ENCODE data around the gene NXNL1.

NXNL1 gene

DNA sequence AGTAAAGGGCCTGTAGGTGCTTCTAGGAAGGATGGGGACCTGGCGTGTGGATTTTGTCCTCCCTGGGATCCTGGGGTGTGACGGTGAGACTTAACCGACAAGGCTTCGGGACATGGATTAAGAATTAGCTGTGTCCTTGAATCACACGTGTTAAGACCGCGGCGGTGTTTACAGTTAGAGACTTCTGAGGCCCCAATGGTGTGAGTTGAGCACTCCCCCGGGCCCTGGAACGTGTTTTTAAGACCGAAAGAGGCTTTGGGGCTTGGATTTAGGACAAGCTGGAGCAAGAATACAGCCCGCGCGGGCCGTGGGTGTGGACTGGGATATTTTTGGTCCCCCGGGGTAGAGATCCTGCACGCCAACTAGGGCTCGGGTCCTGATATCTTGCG lies 8.4 kb upstream of the NXNL1 start:
- TF ChIP-seq, protein P1, sequence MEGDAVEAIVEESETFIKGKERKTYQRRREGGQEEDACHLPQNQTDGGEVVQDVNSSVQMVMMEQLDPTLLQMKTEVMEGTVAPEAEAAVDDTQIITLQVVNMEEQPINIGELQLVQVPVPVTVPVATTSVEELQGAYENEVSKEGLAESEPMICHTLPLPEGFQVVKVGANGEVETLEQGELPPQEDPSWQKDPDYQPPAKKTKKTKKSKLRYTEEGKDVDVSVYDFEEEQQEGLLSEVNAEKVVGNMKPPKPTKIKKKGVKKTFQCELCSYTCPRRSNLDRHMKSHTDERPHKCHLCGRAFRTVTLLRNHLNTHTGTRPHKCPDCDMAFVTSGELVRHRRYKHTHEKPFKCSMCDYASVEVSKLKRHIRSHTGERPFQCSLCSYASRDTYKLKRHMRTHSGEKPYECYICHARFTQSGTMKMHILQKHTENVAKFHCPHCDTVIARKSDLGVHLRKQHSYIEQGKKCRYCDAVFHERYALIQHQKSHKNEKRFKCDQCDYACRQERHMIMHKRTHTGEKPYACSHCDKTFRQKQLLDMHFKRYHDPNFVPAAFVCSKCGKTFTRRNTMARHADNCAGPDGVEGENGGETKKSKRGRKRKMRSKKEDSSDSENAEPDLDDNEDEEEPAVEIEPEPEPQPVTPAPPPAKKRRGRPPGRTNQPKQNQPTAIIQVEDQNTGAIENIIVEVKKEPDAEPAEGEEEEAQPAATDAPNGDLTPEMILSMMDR (IDR thresholded peaks at IDR 0.05), result no peak

DNA sequence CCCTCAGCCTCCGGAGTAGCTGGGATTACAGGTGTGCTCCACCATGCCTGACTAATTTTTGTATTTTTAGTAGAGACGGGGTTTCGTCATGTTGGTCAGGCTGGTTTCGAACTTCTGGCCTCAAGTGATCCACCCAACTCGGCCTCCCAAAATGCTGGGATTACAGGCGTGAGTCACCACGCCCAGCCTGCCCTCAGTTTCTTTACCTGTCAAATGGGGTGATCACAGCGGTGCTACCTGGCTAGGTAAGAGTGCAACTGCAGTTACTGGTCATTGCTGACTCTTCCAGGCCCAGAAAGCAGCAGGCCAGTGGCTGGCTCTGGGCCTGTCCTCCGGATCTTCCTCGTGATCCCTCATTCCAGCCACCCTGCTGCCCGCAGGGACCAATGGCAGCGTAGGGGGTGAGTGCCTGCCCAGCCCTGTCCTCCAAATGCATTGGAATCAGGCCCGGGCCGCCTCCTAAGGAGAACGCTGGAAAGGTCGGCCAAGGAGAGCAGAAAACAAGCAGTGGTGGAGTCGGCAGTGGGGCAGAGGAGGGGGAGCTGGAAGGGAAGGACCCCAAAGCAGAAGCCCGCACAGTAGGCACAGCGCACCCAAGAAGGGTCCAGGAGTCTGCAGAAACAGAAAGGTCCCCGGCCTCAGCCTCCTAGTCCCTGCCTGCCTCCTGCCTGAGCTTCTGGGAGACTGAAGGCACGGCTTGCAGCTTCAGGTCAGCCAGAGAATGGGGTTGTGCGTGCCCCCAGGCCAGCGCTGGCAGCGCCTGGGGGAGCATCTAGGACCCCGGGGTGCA lies 7.8 kb upstream of the NXNL1 start:
- TF ChIP-seq, protein P1 (IDR thresholded peaks at IDR 0.05), result no peak

DNA sequence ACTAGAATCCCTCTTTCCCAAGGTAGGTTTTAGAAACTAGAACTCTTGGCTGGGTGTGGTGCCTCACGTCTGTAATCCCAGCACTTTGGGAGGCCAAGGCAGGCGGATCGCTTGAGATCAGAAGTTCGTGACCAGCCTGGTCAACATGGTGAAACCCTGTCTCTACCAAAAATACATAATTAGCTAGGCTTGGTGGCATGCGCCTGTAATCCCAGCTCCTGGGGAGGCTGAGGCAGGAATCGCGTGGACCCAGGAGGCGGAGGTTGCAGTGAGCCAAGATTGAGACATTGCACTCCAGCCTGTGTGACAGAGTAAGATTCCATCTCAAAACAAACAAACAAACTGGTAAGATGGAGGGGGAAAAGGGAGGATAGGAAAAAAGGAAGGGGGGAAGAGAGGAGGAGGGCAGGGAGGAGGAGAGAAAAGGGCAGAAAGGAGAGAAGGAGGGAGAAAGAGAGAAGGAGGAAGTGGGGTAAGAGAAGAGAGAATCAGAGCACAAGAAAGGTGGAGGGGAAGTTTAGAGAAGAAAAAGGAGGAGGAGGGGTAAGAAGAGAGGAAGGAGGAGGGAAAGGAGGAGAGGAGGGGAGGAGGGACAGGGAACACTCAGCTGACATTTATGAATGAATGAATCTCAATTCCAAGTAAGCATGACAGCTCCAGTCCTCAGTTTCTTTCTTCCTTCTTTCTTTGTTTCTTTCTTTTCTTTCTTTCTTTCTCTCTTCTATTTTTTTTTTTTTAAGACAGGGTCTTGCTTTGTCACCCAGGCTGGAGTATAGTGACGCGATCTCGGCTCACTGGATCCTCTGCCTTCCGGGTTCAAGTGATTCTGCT lies 7.0 kb upstream of the NXNL1 start:
- TF ChIP-seq, protein P1 (IDR thresholded peaks at IDR 0.05), result no peak

DNA sequence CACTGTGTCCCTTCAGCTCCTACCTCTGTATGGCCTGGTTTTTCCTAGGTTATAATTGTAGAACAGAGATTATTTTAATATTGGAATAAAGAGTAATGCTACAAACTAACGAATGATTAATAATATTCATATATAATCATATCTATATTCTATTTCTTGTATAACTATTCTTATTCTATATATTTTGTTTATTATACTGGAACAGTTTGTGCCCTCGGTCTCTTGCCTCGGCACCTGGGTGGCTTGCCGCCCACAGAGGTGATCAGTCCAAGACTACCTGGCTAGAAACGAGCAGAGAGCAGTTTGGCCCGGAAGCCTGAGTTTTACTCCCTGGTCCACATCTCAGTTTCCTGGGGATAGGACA lies 5.7 kb upstream of the NXNL1 start:
- TF ChIP-seq, protein P1 (IDR thresholded peaks at IDR 0.05), result no peak

DNA sequence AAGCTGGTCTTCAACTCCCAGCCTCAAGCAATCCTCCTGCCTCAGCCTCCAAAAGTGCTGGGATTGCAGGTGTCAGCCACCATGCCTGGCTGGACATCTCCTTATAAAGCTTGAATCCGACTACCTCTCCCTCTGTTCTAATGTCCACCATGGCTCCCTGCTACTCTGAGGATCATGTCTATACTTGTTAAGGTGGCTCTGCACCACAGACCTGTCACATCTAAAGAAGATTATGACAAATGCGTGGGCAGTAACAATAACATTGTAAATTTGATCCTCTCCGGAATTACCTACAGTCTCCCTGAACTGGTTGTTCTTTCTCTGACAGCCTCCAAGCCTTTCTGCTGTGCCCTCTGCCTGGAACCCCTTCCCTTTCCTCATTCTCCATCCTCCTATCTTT lies 1.8 kb downstream of the NXNL1 start:
- TF ChIP-seq, protein P1 (IDR thresholded peaks at IDR 0.05), result no peak

DNA sequence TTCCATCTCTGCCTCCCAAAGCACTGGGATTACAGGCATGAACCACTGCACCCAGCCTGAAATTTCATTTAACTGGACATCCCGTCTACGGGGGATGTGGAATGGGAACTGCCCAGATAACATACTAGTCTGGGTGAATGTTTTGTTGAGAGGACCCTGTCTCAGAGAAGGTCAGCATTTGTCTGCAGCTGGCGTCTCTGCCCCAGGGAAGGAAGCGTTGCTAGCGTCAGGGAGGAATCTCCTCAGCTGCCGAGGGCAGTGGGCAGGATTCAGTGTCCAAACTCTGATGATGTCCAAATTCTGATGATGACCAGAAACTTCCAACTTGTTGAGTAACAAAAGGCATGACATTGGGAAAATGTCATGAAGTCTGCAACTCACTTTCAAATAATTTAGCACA lies 3.1 kb downstream of the NXNL1 start:
- TF ChIP-seq, protein P1 (IDR thresholded peaks at IDR 0.05), result no peak

DNA sequence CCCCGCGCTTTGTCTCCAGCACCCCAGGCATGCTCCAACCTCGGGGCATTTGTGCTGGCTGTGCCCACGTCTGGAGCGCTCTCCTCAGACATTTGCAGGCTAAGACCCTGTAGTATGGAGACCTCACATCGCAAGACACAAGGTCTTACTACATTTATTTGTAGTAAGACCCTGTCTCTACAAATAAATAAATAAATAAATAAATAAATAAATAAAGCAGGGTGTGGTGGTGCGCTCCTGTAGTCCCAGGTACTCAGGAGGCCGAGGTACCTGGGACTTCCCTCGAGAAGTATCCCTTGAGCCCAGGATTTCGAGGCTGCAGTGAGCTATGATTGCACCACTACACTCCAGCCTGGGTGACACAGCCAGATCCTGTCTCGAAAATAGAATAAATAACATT lies 4.6 kb downstream of the NXNL1 start:
- TF ChIP-seq, protein P1 (IDR thresholded peaks at IDR 0.05), result no peak
